HEK293T (cell line): ENCODE measurements around the gene SLC6A7.

Experiments used
- CTCF ChIA-PET: fragments of 350-600 bp; formaldehyde crosslinking; extraction: SDS; loops from one replicate; lab custom pipeline; 2021; ENCODE audit warnings: antibody characterized with exemption, inconsistent platforms; lab: Yijun Ruan, JAX
- POLR2A ChIA-PET: fragments of 350-600 bp; formaldehyde crosslinking; extraction: SDS; loops from one replicate; lab custom pipeline; 2020; ENCODE audit warnings: antibody characterized with exemption, inconsistent platforms; lab: Yijun Ruan, JAX
- DNase-seq: peaks from one replicate; pipeline ENCODE4 v3.0.0; 2012; ENCODE audit warnings: mixed read lengths; ENCODE audit errors: extremely low spot score
- ARNT ChIP-seq: fragments of 450-650 bp; IDR thresholded peaks from 2 replicates; pipeline ENCODE4 v1.6.1; 2017; ENCODE audit warnings: mild to moderate bottlenecking
- BHLHE40 ChIP-seq: fragments of 450-650 bp; IDR thresholded peaks from 2 replicates; pipeline ENCODE4 v1.6.1; 2016; ENCODE audit warnings: mild to moderate bottlenecking, moderate library complexity, borderline replicate concordance
- CTBP1 ChIP-seq: fragments of 450-650 bp; IDR thresholded peaks from 2 replicates; pipeline ENCODE4 v1.6.1; 2016; ENCODE audit warnings: borderline replicate concordance
- ELF4 ChIP-seq: fragments of 450-650 bp; IDR thresholded peaks from 2 replicates; pipeline ENCODE4 v1.6.1; 2017; ENCODE audit warnings: antibody characterized with exemption
- FOXA1 ChIP-seq: fragments of 450-650 bp; IDR thresholded peaks from 2 replicates; pipeline ENCODE4 v1.6.1; 2016; ENCODE audit warnings: mild to moderate bottlenecking
- FOXK2 ChIP-seq: fragments of 450-650 bp; IDR thresholded peaks from 2 replicates; pipeline ENCODE4 v1.6.1; 2016; ENCODE audit warnings: mild to moderate bottlenecking
- FOXM1 ChIP-seq: fragments of 450-650 bp; IDR thresholded peaks from 2 replicates; pipeline ENCODE4 v1.6.1; 2017; ENCODE audit warnings: mild to moderate bottlenecking, borderline replicate concordance
- HDGF ChIP-seq: fragments of 450-650 bp; IDR thresholded peaks from 2 replicates; pipeline ENCODE4 v1.6.1; 2017; ENCODE audit warnings: antibody characterized with exemption, borderline replicate concordance
- L3MBTL2 ChIP-seq: fragments of 450-650 bp; conservative IDR thresholded peaks from 2 replicates; pipeline ENCODE4 v1.6.1; 2016; ENCODE audit warnings: mild to moderate bottlenecking
- LEF1 ChIP-seq: fragments of 450-650 bp; IDR thresholded peaks from 2 replicates; pipeline ENCODE4 v1.6.1; 2017; ENCODE audit warnings: mild to moderate bottlenecking, borderline replicate concordance
- NFRKB ChIP-seq: fragments of 450-650 bp; IDR thresholded peaks from 2 replicates; pipeline ENCODE4 v1.6.1; 2016; ENCODE audit warnings: mild to moderate bottlenecking, moderate library complexity
- SP1 ChIP-seq: fragments of 450-650 bp; IDR thresholded peaks from 2 replicates; pipeline ENCODE4 v1.6.1; 2017
- SUZ12 ChIP-seq: fragments of 450-650 bp; IDR thresholded peaks from 2 replicates; pipeline ENCODE4 v1.6.1; 2016; ENCODE audit warnings: mild to moderate bottlenecking
- TARDBP ChIP-seq: fragments of 450-650 bp; IDR thresholded peaks from 2 replicates; pipeline ENCODE4 v1.6.1; 2016
- ZNF384 ChIP-seq: fragments of 450-650 bp; IDR thresholded peaks from 2 replicates; pipeline ENCODE4 v1.6.1; 2016
- TF ChIP-seq, protein P1 (sequence below): fragments of 450-650 bp; IDR thresholded peaks from 2 replicates; pipeline ENCODE4 v1.6.1; 2016

The SLC6A7 gene

DNA sequence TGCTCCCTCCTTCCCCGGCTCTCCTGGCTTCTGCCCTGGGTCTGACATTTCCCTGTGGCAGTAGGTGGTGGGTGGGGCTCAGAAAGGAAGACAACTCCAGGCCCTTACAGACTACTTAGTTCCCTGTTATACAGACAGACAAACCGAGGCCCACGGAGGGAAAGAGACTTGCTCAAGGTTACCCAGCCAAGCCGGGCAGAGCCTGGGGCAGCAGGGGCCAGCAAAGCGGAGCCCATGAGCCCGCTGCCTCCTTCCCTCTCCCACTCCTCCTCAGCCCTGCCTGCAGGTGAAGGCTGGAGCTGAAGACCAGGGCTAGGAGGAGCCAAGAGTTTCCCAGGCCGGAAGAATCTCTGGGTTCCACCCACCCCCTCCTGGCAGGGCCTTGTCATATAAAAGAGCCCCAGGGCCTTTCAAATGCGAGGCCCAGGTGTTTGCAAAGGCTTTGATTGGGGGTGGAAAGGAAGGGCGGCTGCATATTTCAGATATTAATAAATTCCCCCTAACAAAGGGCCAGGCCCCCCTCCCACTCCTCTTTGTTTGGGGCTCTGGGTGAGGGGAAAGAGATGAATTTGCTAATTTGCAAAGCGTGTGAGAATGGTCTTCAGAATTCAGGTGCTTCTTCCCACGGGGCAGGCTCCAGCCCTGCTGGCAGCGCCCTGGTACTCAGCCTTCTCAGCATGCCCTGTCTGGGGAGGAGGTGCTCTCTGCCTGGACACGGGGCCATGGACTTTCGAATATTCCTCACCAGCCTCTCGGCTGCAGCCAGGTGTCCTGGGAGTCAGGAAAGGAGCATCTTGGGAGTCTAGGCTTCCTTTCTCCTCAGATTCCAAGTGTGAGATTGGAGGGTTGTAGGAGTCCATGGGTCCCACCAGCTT, 21.5 kb downstream of the SLC6A7 start:
- no peak for DNase-seq
- ChIA-PET POLR2A (no interaction called here), CTCF (interaction anchor here (3.2 kb wide), 1 partner anchor 49 kb away, joined by 11 read pairs; no protein-coding TSS in a partner anchor)
- TF ChIP-seq NFRKB = no peak
- TF ChIP-seq SP1 = no peak
- TF ChIP-seq FOXM1 = no peak
- no peak for TF ChIP-seq L3MBTL2
- TF ChIP-seq FOXA1 = no peak
- no peak for TF ChIP-seq BHLHE40
- TF ChIP-seq ELF4 = no peak

DNA sequence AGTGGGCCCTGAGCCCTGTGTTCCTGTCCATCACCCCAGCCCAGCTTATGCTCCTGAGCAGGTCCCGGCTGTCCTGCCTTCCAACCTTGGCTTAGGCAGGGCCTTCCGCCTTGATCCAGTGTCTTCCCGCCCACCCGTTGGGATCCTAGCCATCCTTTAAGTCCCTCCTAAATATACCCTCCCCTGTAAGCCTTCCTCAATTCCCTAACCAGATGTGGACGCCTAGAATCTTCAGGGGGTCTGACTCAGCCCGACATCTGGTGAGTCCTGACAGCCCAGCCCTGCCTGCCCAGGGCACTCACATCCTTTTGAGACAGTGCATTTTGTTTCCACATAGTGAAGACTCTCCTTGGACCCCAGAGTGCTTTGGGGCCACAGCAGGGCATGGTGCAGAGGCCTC, 23.7 kb downstream of the SLC6A7 start:
- DNase-seq = no peak
- TF ChIP-seq ZNF384 = no peak
- no peak for TF ChIP-seq FOXM1
- TF ChIP-seq NFRKB = no peak
- no peak for TF ChIP-seq ARNT
- TF ChIP-seq TARDBP = no peak
- no peak for TF ChIP-seq SUZ12
- TF ChIP-seq FOXA1 = no peak
- no peak for TF ChIP-seq ELF4
- no peak for TF ChIP-seq CTBP1
- no peak for TF ChIP-seq BHLHE40
- TF ChIP-seq, protein P1, sequence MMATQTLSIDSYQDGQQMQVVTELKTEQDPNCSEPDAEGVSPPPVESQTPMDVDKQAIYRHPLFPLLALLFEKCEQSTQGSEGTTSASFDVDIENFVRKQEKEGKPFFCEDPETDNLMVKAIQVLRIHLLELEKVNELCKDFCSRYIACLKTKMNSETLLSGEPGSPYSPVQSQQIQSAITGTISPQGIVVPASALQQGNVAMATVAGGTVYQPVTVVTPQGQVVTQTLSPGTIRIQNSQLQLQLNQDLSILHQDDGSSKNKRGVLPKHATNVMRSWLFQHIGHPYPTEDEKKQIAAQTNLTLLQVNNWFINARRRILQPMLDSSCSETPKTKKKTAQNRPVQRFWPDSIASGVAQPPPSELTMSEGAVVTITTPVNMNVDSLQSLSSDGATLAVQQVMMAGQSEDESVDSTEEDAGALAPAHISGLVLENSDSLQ = no peak
- no peak for TF ChIP-seq SP1
- TF ChIP-seq L3MBTL2 = no peak
- TF ChIP-seq LEF1 = no peak
- no peak for TF ChIP-seq FOXK2
- POLR2A ChIA-PET = no interaction called here
- CTCF ChIA-PET = interaction anchor here (0.5 to 3.2 kb wide), 2 partner anchors 51 to 84 kb away, joined by 3 to 11 read pairs; no protein-coding TSS in a partner anchor

GRCh38 chr5:150214289-150214688, 24.4 kb downstream of the SLC6A7 start:
- TF ChIP-seq NFRKB (no peak), LEF1 (no peak), FOXK2 (no peak), FOXM1 (no peak), BHLHE40 (no peak), SP1 (no peak), ZNF384 (no peak)
- ChIA-PET CTCF (interaction anchor here (0.5 to 3.2 kb wide), 6 partner anchors 10 to 869 kb away, joined by 3 to 11 read pairs (median 4); partner anchors contain the start of gene GRPEL2), POLR2A (no interaction called here)
- no peak for DNase-seq

DNA sequence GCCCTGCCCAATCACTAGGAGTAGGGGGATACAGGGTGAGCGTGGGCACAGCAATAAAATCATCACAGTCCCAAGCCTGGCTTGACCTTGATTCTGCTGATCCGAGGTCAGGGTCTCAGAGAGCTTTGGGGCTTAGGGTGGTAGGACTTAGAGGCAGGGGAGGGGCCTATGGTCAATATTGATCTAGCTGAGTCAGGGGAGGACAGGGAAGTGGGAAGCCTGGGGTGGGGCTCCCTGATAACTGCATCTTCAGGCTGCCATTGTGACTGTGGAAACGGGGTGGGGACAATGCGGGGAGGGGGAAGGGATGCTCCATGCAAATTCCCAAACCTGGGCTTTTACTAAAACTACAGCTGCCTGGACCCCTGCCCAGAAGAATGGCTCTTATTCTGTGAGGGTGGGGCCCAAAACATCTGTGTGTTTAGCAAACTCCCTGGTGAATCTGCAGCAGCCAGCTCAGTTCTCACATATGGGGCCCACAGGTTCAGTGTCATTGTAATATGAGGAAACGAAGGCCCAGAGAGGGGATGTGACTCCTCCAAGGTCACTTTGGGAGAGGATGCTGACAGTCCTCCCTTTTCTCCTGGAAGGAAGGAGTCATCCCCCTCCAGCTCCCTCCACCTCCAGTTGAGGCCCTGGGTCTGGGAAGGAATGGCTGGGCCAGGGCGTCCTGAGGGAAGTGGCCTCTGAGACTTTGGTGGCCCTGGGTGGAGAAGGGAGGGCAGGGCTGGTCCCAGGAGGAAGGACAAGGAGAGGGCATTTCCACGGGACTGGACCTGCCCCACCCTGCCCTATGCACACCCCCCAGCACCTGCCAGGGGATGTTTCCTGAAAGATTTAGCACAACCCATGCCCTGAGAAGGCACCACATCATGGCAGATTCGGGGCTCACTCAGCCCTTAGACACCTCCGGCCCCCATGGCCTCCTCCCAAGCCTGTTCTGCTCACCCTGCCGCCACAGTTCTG, 26.4 kb downstream of the SLC6A7 start:
- no peak for TF ChIP-seq HDGF
- TF ChIP-seq FOXA1 = no peak
- TF ChIP-seq TARDBP = no peak
- TF ChIP-seq NFRKB = no peak
- TF ChIP-seq SP1 = no peak
- TF ChIP-seq ARNT = no peak
- no peak for TF ChIP-seq FOXK2
- TF ChIP-seq, protein P1 = no peak
- no peak for TF ChIP-seq SUZ12
- TF ChIP-seq BHLHE40 = no peak
- no peak for TF ChIP-seq L3MBTL2
- TF ChIP-seq FOXM1 = no peak
- no peak for DNase-seq
- ChIA-PET CTCF (interaction anchor here (1.5 to 1.8 kb wide), 2 partner anchors 54 to 135 kb away, joined by 3 to 7 read pairs; no protein-coding TSS in a partner anchor), POLR2A (no interaction called here)

GRCh38 chr5:150217038-150217437, 27.2 kb downstream of the SLC6A7 start:
- TF ChIP-seq L3MBTL2 (no peak), SUZ12 (no peak), NFRKB (no peak)
- TF ChIP-seq, protein P1 = no peak
- ChIA-PET POLR2A (no interaction called here), CTCF (interaction anchor here (1.5 kb wide), 3 partner anchors 60 to 135 kb away, joined by 3 to 5 read pairs (median 4); no protein-coding TSS in a partner anchor)
- DNase-seq = no peak
